Effector memory CD8-positive, alpha-beta T cell (primary cell): ENCODE data around the gene NPW.

Source experiments
- ATAC-seq: fragments of 150-1000 bp; cut with Tn5 transposase; replicated peaks from 2 replicates; pipeline ENCODE4 v1.10.0; 2021; ENCODE audit warnings: mild to moderate bottlenecking, moderate library complexity
- DNase-seq, 3 experiments: peaks; one replicate each; pipeline ENCODE4 v3.0.0; 2021
- H3K27ac Mint-ChIP-seq, 2 donors: one replicate each; pipeline ENCODE4 v1.8.0; 2022; ENCODE audit warnings: mild to moderate bottlenecking in 2 of 2, mixed read lengths in 2 of 2, moderate library complexity in 2 of 2
- H3K27me3 Mint-ChIP-seq, 2 donors: one replicate each; pipeline ENCODE4 v1.8.0; 2022; ENCODE audit warnings: mixed read lengths in 2 of 2
- H3K36me3 Mint-ChIP-seq: one replicate; pipeline ENCODE4 v1.8.0; 2022; ENCODE audit warnings: mild to moderate bottlenecking, moderate library complexity, mixed read lengths; ENCODE audit not compliant: insufficient read depth
- H3K4me1 Mint-ChIP-seq, 2 donors: one replicate each; pipeline ENCODE4 v1.8.0; 2022; ENCODE audit warnings: low read depth in 2 of 2, mixed read lengths in 2 of 2
- H3K4me3 Mint-ChIP-seq, 2 donors: one replicate each; pipeline ENCODE4 v1.8.0; 2022; ENCODE audit warnings: mild to moderate bottlenecking in 2 of 2, mixed read lengths in 2 of 2, moderate library complexity in 2 of 2
- H3K9me3 Mint-ChIP-seq, 2 donors: one replicate each; pipeline ENCODE4 v1.8.0; 2022; ENCODE audit warnings: mixed read lengths in 2 of 2
- total RNA-seq, 9 experiments: gene quantifications; one replicate each; lab custom pipeline; 2026; lab: John Stamatoyannopoulos, UW

Gene NPW
- total RNA-seq = 0 to 1.9 (median 0.73) reads per million in 9 experiments

GRCh38 chr16:2019518-2019920 is at the start of gene NPW:
Gene NPW (plus strand): TSS chr16:2019785.
- no peak for DNase-seq
- no peak for ATAC-seq
- Mint-ChIP-seq H3K27me3 (peaks cover 19 to 48% of the 10 kb centered on the region in 2 donors), H3K36me3 (peaks cover 8% of the 10 kb centered on the region), H3K4me3 (no peak within 1 kb of the TSS), H3K4me1 (peaks cover 8 to 9% of the 10 kb centered on the region in 2 donors), H3K9me3 (no peaks in the 10 kb centered on the region), H3K27ac (peak within 1 kb of the TSS in 1 of 2 donors; percentile 49)

- peak within 1 kb of the TSS; percentile 98 for H3K27ac Mint-ChIP-seq
- H3K9me3 Mint-ChIP-seq = no peaks in the 10 kb centered on the region
- H3K4me1 Mint-ChIP-seq = peaks cover 19 to 20% of the 10 kb centered on the region in 2 donors
- H3K36me3 Mint-ChIP-seq = peaks cover 21% of the 10 kb centered on the region
- ATAC-seq = peak; percentile 98
- no peaks in the 10 kb centered on the region for H3K27me3 Mint-ChIP-seq
- peak within 1 kb of the TSS; percentile 98 for H3K4me3 Mint-ChIP-seq
- DNase-seq = peak; percentile 95 to 98 (median 98)
Measured at GRCh38 chr16:1971796-1972489, 47.6 kb upstream of the NPW start, which contains the start of gene TBL3. Gene TBL3 (plus strand): TSS chr16:1972053. CDS start chr16:1972165, 112 bp downstream.

GRCh38 chr16:1972490-1972877 is 47.1 kb upstream of the NPW start:
- DNase-seq (no peak), ATAC-seq (no peak)
- H3K36me3 Mint-ChIP-seq = peaks cover 26% of the 10 kb centered on the region
- H3K27me3 Mint-ChIP-seq = no peaks in the 10 kb centered on the region
- peaks cover 19 to 20% of the 10 kb centered on the region in 2 donors for H3K4me1 Mint-ChIP-seq
- no peaks in the 10 kb centered on the region for H3K9me3 Mint-ChIP-seq
- peak overlapping the region; percentile 98 for H3K4me3 Mint-ChIP-seq
- H3K27ac Mint-ChIP-seq = peak overlapping the region; percentile 98

- Mint-ChIP-seq H3K9me3 (no peaks in the 10 kb centered on the region), H3K27ac (peak overlapping the region in 1 of 2 donors; percentile 98), H3K27me3 (no peaks in the 10 kb centered on the region), H3K36me3 (peaks cover 28% of the 10 kb centered on the region), H3K4me3 (peak overlapping the region; percentile 4 to 98), H3K4me1 (peaks cover 19 to 20% of the 10 kb centered on the region in 2 donors)
- no peak for ATAC-seq
- no peak for DNase-seq
Measured at GRCh38 chr16:1973461-1974156, 46.0 kb upstream of the NPW start.

- peaks cover 29% of the 10 kb centered on the region for H3K36me3 Mint-ChIP-seq
- ATAC-seq (no peak), DNase-seq (no peak)
- H3K4me3 Mint-ChIP-seq = peak overlapping the region; percentile 23 to 40
- H3K27ac Mint-ChIP-seq = no peak overlapping the region
- H3K9me3 Mint-ChIP-seq = no peaks in the 10 kb centered on the region
- H3K27me3 Mint-ChIP-seq = no peaks in the 10 kb centered on the region
- peaks cover 19 to 20% of the 10 kb centered on the region in 2 donors for H3K4me1 Mint-ChIP-seq
Measured at GRCh38 chr16:1974157-1975070, 45.2 kb upstream of the NPW start.

- H3K36me3 Mint-ChIP-seq = peaks cover 30% of the 10 kb centered on the region
- no peak for ATAC-seq
- no peak overlapping the region for H3K4me3 Mint-ChIP-seq
Measured at GRCh38 chr16:1975432-1976215, 44.0 kb upstream of the NPW start.

GRCh38 chr16:1976216-1976520 is 43.4 kb upstream of the NPW start:
- ATAC-seq (no peak), DNase-seq (no peak)
- Mint-ChIP-seq H3K4me3 (no peak overlapping the region), H3K36me3 (peaks cover 30% of the 10 kb centered on the region), H3K9me3 (no peaks in the 10 kb centered on the region), H3K27me3 (peaks cover 0 to 12% of the 10 kb centered on the region in 2 donors), H3K4me1 (peaks cover 15 to 19% of the 10 kb centered on the region in 2 donors), H3K27ac (no peak overlapping the region)

More at GRCh38 chr16:1975432-1976215, 44.0 kb upstream of the NPW start:
- peaks cover 19 to 20% of the 10 kb centered on the region in 2 donors for H3K4me1 Mint-ChIP-seq
- no peak overlapping the region for H3K27ac Mint-ChIP-seq
- no peak for DNase-seq
- H3K9me3 Mint-ChIP-seq = no peaks in the 10 kb centered on the region
- peaks cover 0 to 7% of the 10 kb centered on the region in 2 donors for H3K27me3 Mint-ChIP-seq

- peaks cover 0 to 23% of the 10 kb centered on the region in 2 donors for H3K27me3 Mint-ChIP-seq
- H3K9me3 Mint-ChIP-seq = no peaks in the 10 kb centered on the region
- no peak for ATAC-seq
- H3K36me3 Mint-ChIP-seq = peaks cover 27% of the 10 kb centered on the region
- no peak for DNase-seq
- H3K4me1 Mint-ChIP-seq = peaks cover 5 to 10% of the 10 kb centered on the region in 2 donors
- no peak overlapping the region for H3K4me3 Mint-ChIP-seq
- H3K27ac Mint-ChIP-seq = no peak overlapping the region
Measured at GRCh38 chr16:1976951-1977874, 42.4 kb upstream of the NPW start.

- H3K27ac Mint-ChIP-seq = no peak overlapping the region
- H3K27me3 Mint-ChIP-seq = peaks cover 0 to 30% of the 10 kb centered on the region in 2 donors
- peaks cover 27% of the 10 kb centered on the region for H3K36me3 Mint-ChIP-seq
- ATAC-seq (no peak), DNase-seq (no peak)
- no peak overlapping the region for H3K4me3 Mint-ChIP-seq
- no peaks in the 10 kb centered on the region for H3K9me3 Mint-ChIP-seq
- peaks cover 2 to 8% of the 10 kb centered on the region in 2 donors for H3K4me1 Mint-ChIP-seq
Measured at GRCh38 chr16:1977875-1978268, 41.7 kb upstream of the NPW start.

- no peak for DNase-seq
- peaks cover 27% of the 10 kb centered on the region for H3K36me3 Mint-ChIP-seq
- H3K9me3 Mint-ChIP-seq = no peaks in the 10 kb centered on the region
- H3K27me3 Mint-ChIP-seq = peaks cover 0 to 34% of the 10 kb centered on the region in 2 donors
- no peak overlapping the region for H3K4me3 Mint-ChIP-seq
- H3K4me1 Mint-ChIP-seq = peaks cover 0 to 11% of the 10 kb centered on the region in 2 donors
- ATAC-seq = no peak
- no peak overlapping the region for H3K27ac Mint-ChIP-seq
Measured at GRCh38 chr16:1978476-1979120, 41.0 kb upstream of the NPW start.

GRCh38 chr16:1979271-1980029 is 40.1 kb upstream of the NPW start:
- Mint-ChIP-seq H3K27ac (no peak overlapping the region), H3K9me3 (no peaks in the 10 kb centered on the region), H3K4me1 (peaks cover 0 to 11% of the 10 kb centered on the region in 2 donors), H3K4me3 (no peak overlapping the region), H3K36me3 (peaks cover 29% of the 10 kb centered on the region), H3K27me3 (peaks cover 0 to 34% of the 10 kb centered on the region in 2 donors)
- ATAC-seq (no peak), DNase-seq (no peak)
